Cardiac fibroblast (primary cell): ENCODE results near the gene SLC6A18.
"Not testable (repeated sequence)": the region's sequence is repeated elsewhere in the genome, so short reads cannot be mapped to it uniquely, and the experiment has no call there.

Experiments
- DNase-seq, 2 donors: peaks; one replicate each; pipeline versions ENCODE4 v3.0.0 to v3.0.0-alpha.2; 2010; ENCODE audit warnings: low read depth in 2 of 2
- H3K4me3 ChIP-seq, 2 donors: replicated peaks in 1 of 2; 1 replicate in 1 of 2; 2 replicates in 1 of 2; pipeline ENCODE4 v1.5.1; 2011; ENCODE audit warnings: low read depth in 2 of 2, low read length in 2 of 2, mild to moderate bottlenecking in 2 of 2, moderate library complexity in 1 of 2
- CTCF ChIP-seq: IDR thresholded peaks from one replicate; pipeline ENCODE4 v1.5.1; 2011; ENCODE audit warnings: low read depth, mild to moderate bottlenecking, low read length, inconsistent platforms

Gene SLC6A18

GRCh38 chr5:1222621-1223277, 2.4 kb upstream of the SLC6A18 start:
- no peak for TF ChIP-seq CTCF
- no peak for DNase-seq
- no peak overlapping the region for H3K4me3 ChIP-seq

- TF ChIP-seq CTCF, result no peak
- H3K4me3 ChIP-seq, result no peak overlapping the region
- no peak for DNase-seq
Measured at GRCh38 chr5:1223278-1223670, 1.9 kb upstream of the SLC6A18 start.

GRCh38 chr5:1224631-1225030, 550 bp upstream of the SLC6A18 start:
- DNase-seq, result no peak
- no peak for TF ChIP-seq CTCF
- H3K4me3 ChIP-seq, result no peak overlapping the region

GRCh38 chr5:1226231-1226630, 1.1 kb downstream of the SLC6A18 start:
- no peak for TF ChIP-seq CTCF
- no peak for DNase-seq
- H3K4me3 ChIP-seq, result no peak overlapping the region

GRCh38 chr5:1226839-1227581, 1.8 kb downstream of the SLC6A18 start:
- DNase-seq, result no peak
- no peak overlapping the region for H3K4me3 ChIP-seq
- no peak for TF ChIP-seq CTCF

- TF ChIP-seq CTCF, result no peak
- DNase-seq, result no peak
- no peak overlapping the region for H3K4me3 ChIP-seq
Measured at GRCh38 chr5:1227667-1228066, 2.5 kb downstream of the SLC6A18 start.

GRCh38 chr5:1228120-1228519, 2.9 kb downstream of the SLC6A18 start:
- no peak for DNase-seq
- TF ChIP-seq CTCF, result no peak
- H3K4me3 ChIP-seq, result no peak overlapping the region

- not testable (repeated sequence) for H3K4me3 ChIP-seq, DNase-seq
Measured at GRCh38 chr5:1229023-1229422, 3.8 kb downstream of the SLC6A18 start.
